GM21423 (cell line): ENCODE measurements around the gene TMEFF1.

Source experiments
- ATAC-seq: cut with Tn5 transposase; IDR thresholded peaks from one replicate; pipeline ENCODE4 v1.9.1; 2021; ENCODE audit warnings: mild to moderate bottlenecking, moderate library complexity; ENCODE audit not compliant: unreplicated experiment

TMEFF1 gene

GRCh38 chr9:100600521-100601079 is 127.7 kb downstream of the TMEFF1 start:
- no peak for ATAC-seq

GRCh38 chr9:100601216-100601615 is 128.3 kb downstream of the TMEFF1 start:
- peak; percentile 45 for ATAC-seq

- no peak for ATAC-seq
Measured at GRCh38 chr9:100602342-100602801, 129.4 kb downstream of the TMEFF1 start.

GRCh38 chr9:100605405-100605804 is 132.5 kb downstream of the TMEFF1 start:
- no peak for ATAC-seq

GRCh38 chr9:100619194-100619593 is 146.2 kb downstream of the TMEFF1 start:
- ATAC-seq, result no peak

GRCh38 chr9:100619665-100620064 is 146.7 kb downstream of the TMEFF1 start:
- no peak for ATAC-seq

DNA sequence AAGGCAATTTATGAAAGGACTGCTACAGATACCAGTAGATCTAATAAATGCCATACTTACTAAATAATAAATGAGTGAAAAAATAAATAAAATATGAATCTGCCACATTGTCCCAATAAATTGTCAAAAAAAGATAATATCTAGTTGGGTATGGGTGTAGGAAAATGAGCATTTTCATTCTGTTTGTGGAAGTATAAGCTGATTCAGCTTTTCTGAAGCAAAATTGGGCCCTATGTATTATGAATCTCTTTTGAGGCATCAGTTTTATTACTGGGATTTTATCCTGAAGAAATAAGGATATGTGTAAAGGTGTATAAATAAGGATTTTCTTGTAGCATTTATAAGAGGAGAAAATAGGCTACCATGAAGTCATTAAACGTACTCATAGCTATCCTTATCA is 151.0 kb downstream of the TMEFF1 start:
- ATAC-seq, result no peak

DNA sequence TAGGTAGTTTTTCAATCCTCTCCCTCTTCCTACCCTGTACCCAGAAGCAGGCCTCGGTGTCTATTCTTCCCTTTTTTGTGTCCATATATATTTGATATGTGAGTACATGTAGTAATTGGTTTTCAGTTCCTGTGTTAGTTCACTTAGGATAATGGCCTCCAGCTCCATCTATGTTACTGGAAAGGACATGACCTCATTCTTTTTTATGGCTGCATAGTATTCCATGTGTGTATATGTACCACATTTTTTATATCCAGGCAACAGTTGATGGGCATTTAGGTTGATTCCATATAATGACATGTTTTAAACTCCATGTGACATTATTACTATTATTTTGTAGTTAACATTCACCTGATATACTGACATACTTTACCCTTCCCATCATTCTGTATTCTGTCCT is 154.0 kb downstream of the TMEFF1 start:
- ATAC-seq, result no peak
